Muscle of arm (tissue), 14 donors: Measurements from ENCODE around the gene GOLGA6L7. TPM values are rescaled to one million over a fixed set of nuclear protein-coding genes. Genes with fewer than 3 reads are reported as not detected.
"Not testable (repeated sequence)": the region's sequence is repeated elsewhere in the genome, so short reads cannot be mapped to it uniquely, and the experiment has no call there.

Source experiments
- DNase-seq: peaks from one replicate; pipeline ENCODE4 v3.0.0-alpha.2; 2013
- long read RNA-seq, 11 donors: transcript quantifications; one replicate each; lab custom pipeline, GENCODE V29; 2026
- polyA plus RNA-seq, 12 donors: library from polyadenylated mRNA; unstranded; fragments of 120-200 nt; gene quantifications; one replicate each; pipeline ENCODE4 v1.2.1, GENCODE V29; 2013; ENCODE audit not compliant: insufficient read length in 12 of 12

Gene GOLGA6L7
- polyA plus RNA-seq = under 1 TPM in 7 of 12 donors, not detected in 5; 0.14 to 0.40 (median 0.24) TPM
- long read RNA-seq, donor 1 = 0 reads
- long read RNA-seq, donor 2 = 0 reads
- long read RNA-seq, donor 3 = 0 reads
- long read RNA-seq, donor 4 = 0 reads
- long read RNA-seq, donor 5 = 0 reads
- long read RNA-seq, donor 6 = 0 reads
- long read RNA-seq, donor 7 = 0 reads
- long read RNA-seq, donor 8 = 0 reads
- long read RNA-seq, donor 9 = 0 reads
- long read RNA-seq, donor 10 = 0 reads
- long read RNA-seq, donor 11 = 0 reads

- not testable (repeated sequence) for DNase-seq
Measured at GRCh38 chr15:28848521-28848920, at the start of gene GOLGA6L7. TSS of gene GOLGA6L7 (minus strand) at chr15:28848644. CDS start at chr15:28848549, 95 bp downstream.

GRCh38 chr15:28897861-28898585 is 49.6 kb upstream of the GOLGA6L7 start:
- no peak for DNase-seq

- DNase-seq = no peak
Measured at GRCh38 chr15:28896951-28897350, 48.5 kb upstream of the GOLGA6L7 start.

GRCh38 chr15:28895566-28895965 is 47.1 kb upstream of the GOLGA6L7 start:
- DNase-seq = no peak

- DNase-seq = no peak
Measured at GRCh38 chr15:28895146-28895545, 46.7 kb upstream of the GOLGA6L7 start.

- DNase-seq = no peak
Measured at GRCh38 chr15:28894631-28895030, 46.2 kb upstream of the GOLGA6L7 start.

GRCh38 chr15:28892789-28893610 is 44.6 kb upstream of the GOLGA6L7 start:
- no peak for DNase-seq

- no peak for DNase-seq
Measured at GRCh38 chr15:28891588-28891987, 43.1 kb upstream of the GOLGA6L7 start.

- DNase-seq = no peak
Measured at GRCh38 chr15:28890711-28891495, 42.5 kb upstream of the GOLGA6L7 start.

- DNase-seq = not testable (repeated sequence)
Measured at GRCh38 chr15:28890291-28890690, 41.8 kb upstream of the GOLGA6L7 start.

- not testable (repeated sequence) for DNase-seq
Measured at GRCh38 chr15:28889871-28890270, 41.4 kb upstream of the GOLGA6L7 start.

- no peak for DNase-seq
Measured at GRCh38 chr15:28889346-28889745, 40.9 kb upstream of the GOLGA6L7 start.

- DNase-seq = no peak
Measured at GRCh38 chr15:28888900-28889299, 40.5 kb upstream of the GOLGA6L7 start.

- DNase-seq = no peak
Measured at GRCh38 chr15:28888302-28888894, 40.0 kb upstream of the GOLGA6L7 start.

GRCh38 chr15:28887339-28888174 is 39.1 kb upstream of the GOLGA6L7 start:
- DNase-seq = no peak

GRCh38 chr15:28886431-28887338 is 38.2 kb upstream of the GOLGA6L7 start:
- DNase-seq = no peak

- DNase-seq = peak; percentile 14
Measured at GRCh38 chr15:28885630-28886430, 37.4 kb upstream of the GOLGA6L7 start, which contains the start of gene APBA2. TSS of gene APBA2 (plus strand) at chr15:28885974. CDS start at chr15:29053885, 167,911 bp downstream.

- DNase-seq = no peak
Measured at GRCh38 chr15:28885128-28885629, 36.7 kb upstream of the GOLGA6L7 start.
